HG03159 (cell line): Measurements from ENCODE around the gene RPL37.
"Not testable (repeated sequence)": the region's sequence is repeated elsewhere in the genome, so short reads cannot be mapped to it uniquely, and the experiment has no call there.

Source experiments
- ATAC-seq: cut with Tn5 transposase; IDR thresholded peaks from one replicate; pipeline ENCODE4 v1.9.1; 2021; ENCODE audit warnings: mild to moderate bottlenecking, moderate library complexity; ENCODE audit not compliant: unreplicated experiment

Gene RPL37

GRCh38 chr5:40798012-40798800 lies 36.8 kb downstream of the RPL37 start, which contains the start of gene PRKAA1:
Gene PRKAA1, minus strand, starts transcription at chr5:40798374. Its CDS starts 185 bp downstream, at chr5:40798189.
- peak; percentile 96 for ATAC-seq

GRCh38 chr5:40797273-40798011 lies 37.6 kb downstream of the RPL37 start:
- peak; percentile 36 for ATAC-seq

- ATAC-seq, result no peak
Observed at GRCh38 chr5:40796487-40796889, 38.5 kb downstream of the RPL37 start.

- ATAC-seq, result not testable (repeated sequence)
Observed at GRCh38 chr5:40794877-40795276, 40.1 kb downstream of the RPL37 start.

- not testable (repeated sequence) for ATAC-seq
Observed at GRCh38 chr5:40794340-40794739, 40.7 kb downstream of the RPL37 start.

- ATAC-seq, result not testable (repeated sequence)
Observed at GRCh38 chr5:40792691-40793090, 42.3 kb downstream of the RPL37 start.

- no peak for ATAC-seq
Observed at GRCh38 chr5:40791715-40792139, 43.3 kb downstream of the RPL37 start.

- no peak for ATAC-seq
Observed at GRCh38 chr5:40790947-40791593, 44.0 kb downstream of the RPL37 start.

GRCh38 chr5:40788941-40789340 lies 46.1 kb downstream of the RPL37 start:
- ATAC-seq, result not testable (repeated sequence)

- no peak for ATAC-seq
Observed at GRCh38 chr5:40787986-40788385, 47.0 kb downstream of the RPL37 start.

- ATAC-seq, result not testable (repeated sequence)
Observed at GRCh38 chr5:40786664-40787063, 48.4 kb downstream of the RPL37 start.

- no peak for ATAC-seq
Observed at GRCh38 chr5:40784916-40785315, 50.1 kb downstream of the RPL37 start.

GRCh38 chr5:40784027-40784653 lies 50.9 kb downstream of the RPL37 start:
- ATAC-seq, result no peak

- ATAC-seq, result no peak
Observed at GRCh38 chr5:40781843-40782409, 53.1 kb downstream of the RPL37 start.

- no peak for ATAC-seq
Observed at GRCh38 chr5:40780858-40781257, 54.2 kb downstream of the RPL37 start.

- no peak for ATAC-seq
Observed at GRCh38 chr5:40780199-40780598, 54.8 kb downstream of the RPL37 start.

- ATAC-seq, result no peak
Observed at GRCh38 chr5:40779561-40779960, 55.5 kb downstream of the RPL37 start.

GRCh38 chr5:40778133-40778532 lies 56.9 kb downstream of the RPL37 start:
- ATAC-seq, result no peak

- no peak for ATAC-seq
Observed at GRCh38 chr5:40776658-40776977, 58.4 kb downstream of the RPL37 start.

GRCh38 chr5:40775846-40776657 lies 59.0 kb downstream of the RPL37 start:
- ATAC-seq, result no peak
